RPMI8226 (cell line): ENCODE data around the gene ARPC4.

ENCODE experiments used
- DNase-seq: peaks from one replicate; pipeline ENCODE4 v3.0.0-alpha.2; 2015

ARPC4 gene

DNA sequence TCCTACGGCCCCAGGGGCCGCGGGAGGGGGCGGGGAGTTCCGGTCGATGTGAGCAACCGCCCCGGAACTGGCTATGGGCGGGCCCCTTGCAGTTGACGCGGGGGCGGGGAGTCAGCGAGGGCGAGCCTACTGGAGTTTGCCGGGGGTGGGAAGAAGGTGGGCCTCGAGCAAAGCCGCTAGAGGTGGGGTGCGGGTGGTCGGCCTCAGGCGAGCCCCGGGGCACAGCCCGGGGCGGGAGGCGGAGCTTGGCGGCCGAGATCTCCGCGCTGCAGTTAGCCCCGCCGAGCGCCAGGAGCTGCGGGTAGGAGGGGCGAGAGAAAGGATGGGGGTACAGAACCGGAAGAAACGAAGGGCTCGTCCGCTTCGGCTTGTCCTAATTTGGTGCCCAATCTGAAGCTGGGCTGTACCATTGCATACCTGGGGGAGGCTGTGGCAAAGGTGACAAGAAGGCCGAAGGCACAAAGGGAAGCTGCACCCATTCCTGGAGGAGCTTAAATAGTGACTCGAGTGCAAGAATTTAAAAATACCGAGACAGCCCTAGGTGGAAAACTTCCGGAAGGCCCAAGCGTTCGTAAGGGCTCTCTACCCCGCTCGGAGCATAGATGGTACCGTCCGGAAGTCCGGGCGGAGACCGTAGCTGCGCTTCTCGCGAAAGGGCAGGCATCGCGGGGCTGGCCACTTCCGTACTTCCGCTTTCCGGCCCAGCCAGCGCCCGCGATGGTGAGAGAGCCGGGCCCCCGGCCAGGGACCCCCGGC, at the start of gene ARPC4, which contains the start of gene TADA3:
Gene ARPC4, plus strand, starts transcription at position 678 of the 756 bp plus-strand sequence. Its CDS starts 40 bp downstream, at position 718.
Gene TADA3, minus strand, starts transcription at position 69 of the 756 bp plus-strand sequence. CDS start 1,007 bp downstream, outside the sequence.
- peak; percentile 96 for DNase-seq

DNA sequence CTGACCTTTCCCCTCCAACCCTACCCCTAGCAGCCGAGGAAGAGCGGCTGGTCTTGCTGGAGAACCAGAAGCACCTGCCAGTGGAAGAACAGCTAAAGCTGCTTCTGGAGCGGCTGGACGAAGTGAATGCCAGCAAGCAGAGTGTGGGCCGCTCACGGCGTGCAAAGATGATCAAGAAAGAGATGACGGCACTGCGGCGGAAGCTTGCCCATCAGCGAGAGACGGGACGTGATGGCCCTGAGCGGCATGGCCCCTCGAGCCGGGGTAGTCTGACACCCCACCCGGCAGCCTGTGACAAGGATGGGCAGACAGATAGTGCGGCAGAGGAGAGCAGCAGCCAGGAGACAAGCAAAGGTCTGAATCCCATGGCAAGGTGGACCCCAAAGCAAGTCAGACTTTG, 49.3 kb upstream of the ARPC4 start:
- DNase-seq: no peak

DNA sequence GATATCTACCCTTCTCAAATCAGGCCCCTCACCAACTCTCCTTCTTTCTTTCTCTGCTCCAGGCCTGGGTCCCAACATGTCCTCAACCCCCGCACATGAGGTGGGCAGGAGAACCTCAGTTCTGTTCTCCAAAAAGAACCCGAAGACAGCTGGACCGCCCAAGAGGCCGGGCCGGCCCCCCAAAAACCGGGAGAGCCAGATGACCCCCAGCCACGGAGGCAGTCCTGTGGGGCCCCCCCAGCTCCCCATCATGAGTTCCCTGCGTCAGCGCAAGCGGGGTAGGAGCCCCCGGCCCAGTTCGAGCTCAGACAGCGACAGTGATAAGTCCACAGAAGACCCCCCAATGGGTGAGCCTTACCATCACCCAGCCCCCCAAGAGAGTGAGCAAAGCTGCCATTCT, 48.7 kb upstream of the ARPC4 start:
- DNase-seq: no peak

DNA sequence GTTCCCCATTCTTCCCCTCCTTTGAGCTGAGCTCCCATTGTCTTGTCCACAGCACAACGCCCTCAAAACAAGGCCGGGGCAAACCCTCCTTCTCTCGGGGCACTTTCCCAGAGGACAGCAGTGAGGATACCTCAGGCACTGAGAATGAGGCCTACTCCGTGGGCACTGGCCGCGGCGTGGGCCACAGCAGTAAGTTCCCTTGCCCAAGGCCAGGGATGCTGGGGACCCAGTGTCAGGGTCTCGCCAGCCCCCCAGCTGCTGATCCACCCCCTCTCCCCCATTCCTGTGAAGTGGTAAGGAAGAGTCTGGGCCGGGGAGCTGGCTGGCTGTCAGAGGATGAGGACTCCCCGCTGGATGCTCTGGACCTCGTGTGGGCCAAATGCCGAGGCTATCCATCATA, 47.4 kb upstream of the ARPC4 start:
- no peak for DNase-seq

DNA sequence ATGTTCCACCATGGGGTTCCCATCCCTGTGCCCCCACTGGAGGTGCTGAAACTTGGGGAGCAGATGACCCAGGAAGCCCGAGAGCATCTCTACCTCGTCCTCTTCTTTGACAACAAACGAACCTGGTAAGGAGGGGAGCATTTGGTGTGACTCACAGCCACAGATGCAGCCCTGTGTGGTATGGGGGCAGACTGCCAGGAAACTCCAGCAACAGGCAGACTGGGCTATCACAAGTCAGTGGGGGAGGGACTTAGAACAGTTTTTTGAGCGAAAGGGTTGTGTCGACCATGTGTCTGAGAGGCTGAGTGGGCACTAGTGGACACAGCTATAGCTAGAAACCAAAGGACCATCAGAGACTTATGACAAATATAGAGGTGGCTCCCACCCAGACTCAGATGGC, 46.6 kb upstream of the ARPC4 start:
- no peak for DNase-seq

DNA sequence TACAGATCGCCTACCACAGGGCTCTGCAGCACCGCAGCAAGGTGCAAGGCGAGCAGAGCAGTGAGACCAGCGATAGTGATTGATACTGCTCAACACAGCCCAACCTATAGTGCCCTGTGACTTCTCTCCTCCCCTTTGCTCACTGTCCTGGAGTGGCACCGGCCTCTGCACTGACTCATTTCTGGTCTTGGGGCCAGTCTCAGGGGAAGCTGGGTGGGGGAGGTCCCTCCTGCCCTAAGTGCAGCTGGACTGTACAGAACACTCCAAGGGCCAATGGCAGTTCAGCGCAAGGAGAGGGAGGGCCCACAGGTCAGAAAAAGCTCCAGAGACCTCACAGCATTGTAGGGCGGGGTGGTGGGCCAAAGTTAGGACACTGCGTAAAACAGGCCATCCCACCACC, 45.6 kb upstream of the ARPC4 start:
- DNase-seq: no peak

- no peak for DNase-seq
Measured at GRCh38 chr3:9748031-9748430, 44.9 kb upstream of the ARPC4 start.

DNA sequence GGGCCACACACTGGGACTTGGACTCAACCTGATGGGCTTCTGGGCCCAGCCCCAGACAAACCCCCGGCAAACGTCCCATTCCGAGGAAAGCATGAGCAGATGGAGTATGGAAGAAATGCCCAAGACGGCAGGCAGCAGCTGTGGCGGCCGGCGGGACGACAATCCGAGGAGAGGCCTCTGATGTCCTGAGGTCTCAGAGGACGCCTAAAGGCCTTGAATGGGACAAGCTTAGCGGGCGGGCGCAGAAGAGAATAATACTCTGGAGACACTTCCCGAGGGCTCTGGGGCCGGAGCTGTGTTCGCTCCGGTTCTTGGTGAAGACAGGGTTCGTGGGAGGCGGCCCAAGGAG, 43.6 kb upstream of the ARPC4 start:
- DNase-seq: no peak

GRCh38 chr3:9749645-9750555, 43.0 kb upstream of the ARPC4 start, which contains the start of gene OGG1:
OGG1 (plus strand) TSS chr3:9749952; CDS start chr3:9750287, 335 bp downstream.
- DNase-seq: peak; percentile 99

DNA sequence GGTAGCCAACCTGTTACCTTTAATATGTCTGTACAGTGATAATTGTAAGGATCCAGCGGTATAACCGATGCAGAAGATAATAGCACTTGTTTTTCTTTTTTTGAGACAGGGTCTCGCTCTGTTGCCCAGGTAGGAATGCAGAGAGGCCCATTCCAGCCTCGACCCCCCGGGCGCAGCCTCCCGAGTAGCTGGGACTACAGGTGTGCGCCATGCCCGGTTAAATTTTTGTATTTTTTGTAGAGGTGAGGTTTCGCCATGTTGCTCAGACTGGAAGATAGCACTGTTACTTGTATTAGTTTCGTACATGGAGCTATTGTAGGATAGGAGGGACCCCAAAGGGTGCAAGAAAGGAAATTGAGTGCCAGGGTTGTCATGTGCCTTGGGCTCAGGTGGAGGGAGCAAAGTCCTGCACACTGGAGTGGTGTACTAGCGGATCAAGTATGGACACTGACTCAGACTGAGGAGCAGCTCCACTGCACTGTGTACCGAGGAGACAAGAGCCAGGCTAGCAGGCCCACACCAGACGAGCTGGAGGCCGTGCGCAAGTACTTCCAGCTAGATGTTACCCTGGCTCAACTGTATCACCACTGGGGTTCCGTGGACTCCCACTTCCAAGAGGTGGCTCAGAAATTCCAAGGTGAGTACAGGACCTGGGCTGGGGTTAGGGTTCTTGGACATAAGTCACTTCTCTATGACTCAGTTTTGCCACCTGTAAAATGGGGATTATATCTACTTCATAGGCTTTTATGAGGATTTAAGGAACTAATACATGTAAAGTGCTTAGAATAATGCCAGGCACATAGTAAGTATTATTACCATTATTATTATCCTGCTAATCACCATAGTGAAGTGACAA, 42.1 kb upstream of the ARPC4 start:
- DNase-seq: peak; percentile 30

GRCh38 chr3:9754678-9755077, 38.2 kb upstream of the ARPC4 start:
- no peak for DNase-seq

DNA sequence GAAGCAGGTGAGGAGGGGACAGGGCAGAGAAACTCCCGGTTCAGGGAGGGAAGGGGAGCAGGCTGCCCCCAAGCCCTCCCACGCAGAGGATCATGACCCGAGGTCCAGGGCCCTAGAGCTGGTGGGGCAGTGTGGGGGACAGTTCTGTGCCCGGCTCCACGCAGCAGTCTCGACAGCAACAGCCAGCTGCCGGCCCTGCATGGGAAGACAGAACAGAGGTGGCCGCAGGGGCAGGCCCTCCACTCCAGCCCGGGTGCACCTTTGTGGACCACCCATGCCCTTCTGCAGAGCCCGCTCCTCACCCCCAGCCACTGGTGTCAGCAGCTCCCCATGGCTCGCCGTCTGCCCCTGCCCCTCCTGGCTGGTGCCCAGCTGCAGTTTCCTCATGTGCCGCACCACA, 35.5 kb upstream of the ARPC4 start:
- no peak for DNase-seq

- no peak for DNase-seq
Measured at GRCh38 chr3:9760779-9761505, 31.9 kb upstream of the ARPC4 start.

GRCh38 chr3:9761919-9762318, 31.0 kb upstream of the ARPC4 start:
- DNase-seq: no peak

- DNase-seq: no peak
Measured at GRCh38 chr3:9762871-9763270, 30.0 kb upstream of the ARPC4 start.

DNA sequence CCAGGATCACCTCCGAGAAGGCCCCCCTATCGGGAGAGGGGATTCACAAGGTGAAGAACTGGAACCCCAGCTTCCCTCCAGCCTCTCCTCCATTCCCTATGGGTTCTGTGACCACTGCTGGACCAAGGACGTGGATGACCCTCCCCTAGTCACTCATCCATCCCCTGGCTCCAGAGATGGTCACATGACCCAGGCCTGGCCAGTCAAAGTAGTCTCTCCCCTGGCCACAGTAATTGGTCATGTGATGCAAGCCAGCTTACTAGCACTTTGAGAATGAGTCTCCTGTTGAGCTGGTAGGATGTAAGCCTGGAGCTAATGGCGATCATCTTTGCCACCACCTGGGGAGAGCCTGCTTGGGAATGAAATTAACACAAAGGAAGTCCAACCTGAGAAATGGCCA, 27.0 kb upstream of the ARPC4 start:
- no peak for DNase-seq

GRCh38 chr3:9767418-9767817, 25.5 kb upstream of the ARPC4 start:
- DNase-seq: no peak

GRCh38 chr3:9768141-9768775, 24.6 kb upstream of the ARPC4 start:
- no peak for DNase-seq

GRCh38 chr3:9769012-9769411, 23.9 kb upstream of the ARPC4 start:
- DNase-seq: no peak

GRCh38 chr3:9769426-9770275, 23.2 kb upstream of the ARPC4 start, which contains the start of gene CAMK1:
CAMK1 (minus strand) TSS chr3:9769947; CDS start chr3:9767749, 2,198 bp downstream.
- DNase-seq: peak; percentile 46
